Left renal pelvis (tissue), 4 donors: ENCODE results near the gene ZNF592. TPM values are rescaled to one million over a fixed set of nuclear protein-coding genes. Genes with fewer than 3 reads are reported as not detected.
"Not testable (repeated sequence)": the region's sequence is repeated elsewhere in the genome, so short reads cannot be mapped to it uniquely, and the experiment has no call there.

Experiments
- DNase-seq, 4 donors: peaks; one replicate each; pipeline ENCODE4 v3.0.0-alpha.2; 2013; ENCODE audit warnings: low read depth in 4 of 4, low spot score in 3 of 4
- polyA plus RNA-seq, 4 donors: library from polyadenylated mRNA; unstranded; fragments of 120-200 nt; gene quantifications; one replicate each; pipeline ENCODE4 v1.2.1, GENCODE V29; 2013; ENCODE audit not compliant: insufficient read length in 4 of 4

Gene ZNF592, protein sequence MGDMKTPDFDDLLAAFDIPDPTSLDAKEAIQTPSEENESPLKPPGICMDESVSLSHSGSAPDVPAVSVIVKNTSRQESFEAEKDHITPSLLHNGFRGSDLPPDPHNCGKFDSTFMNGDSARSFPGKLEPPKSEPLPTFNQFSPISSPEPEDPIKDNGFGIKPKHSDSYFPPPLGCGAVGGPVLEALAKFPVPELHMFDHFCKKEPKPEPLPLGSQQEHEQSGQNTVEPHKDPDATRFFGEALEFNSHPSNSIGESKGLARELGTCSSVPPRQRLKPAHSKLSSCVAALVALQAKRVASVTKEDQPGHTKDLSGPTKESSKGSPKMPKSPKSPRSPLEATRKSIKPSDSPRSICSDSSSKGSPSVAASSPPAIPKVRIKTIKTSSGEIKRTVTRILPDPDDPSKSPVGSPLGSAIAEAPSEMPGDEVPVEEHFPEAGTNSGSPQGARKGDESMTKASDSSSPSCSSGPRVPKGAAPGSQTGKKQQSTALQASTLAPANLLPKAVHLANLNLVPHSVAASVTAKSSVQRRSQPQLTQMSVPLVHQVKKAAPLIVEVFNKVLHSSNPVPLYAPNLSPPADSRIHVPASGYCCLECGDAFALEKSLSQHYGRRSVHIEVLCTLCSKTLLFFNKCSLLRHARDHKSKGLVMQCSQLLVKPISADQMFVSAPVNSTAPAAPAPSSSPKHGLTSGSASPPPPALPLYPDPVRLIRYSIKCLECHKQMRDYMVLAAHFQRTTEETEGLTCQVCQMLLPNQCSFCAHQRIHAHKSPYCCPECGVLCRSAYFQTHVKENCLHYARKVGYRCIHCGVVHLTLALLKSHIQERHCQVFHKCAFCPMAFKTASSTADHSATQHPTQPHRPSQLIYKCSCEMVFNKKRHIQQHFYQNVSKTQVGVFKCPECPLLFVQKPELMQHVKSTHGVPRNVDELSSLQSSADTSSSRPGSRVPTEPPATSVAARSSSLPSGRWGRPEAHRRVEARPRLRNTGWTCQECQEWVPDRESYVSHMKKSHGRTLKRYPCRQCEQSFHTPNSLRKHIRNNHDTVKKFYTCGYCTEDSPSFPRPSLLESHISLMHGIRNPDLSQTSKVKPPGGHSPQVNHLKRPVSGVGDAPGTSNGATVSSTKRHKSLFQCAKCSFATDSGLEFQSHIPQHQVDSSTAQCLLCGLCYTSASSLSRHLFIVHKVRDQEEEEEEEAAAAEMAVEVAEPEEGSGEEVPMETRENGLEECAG (N-terminal part only)
- polyA plus RNA-seq, result 10 to 100 TPM; 27.2 to 33.4 (median 28.1) TPM

- DNase-seq, result peak in 1 of 4 donors; percentile 42
These were observed at the start of gene ZNF592 for GRCh38 chr15:84748274-84749110. Gene ZNF592 (plus strand): TSS chr15:84748592. CDS start chr15:84782676, 34,084 bp downstream.

DNA sequence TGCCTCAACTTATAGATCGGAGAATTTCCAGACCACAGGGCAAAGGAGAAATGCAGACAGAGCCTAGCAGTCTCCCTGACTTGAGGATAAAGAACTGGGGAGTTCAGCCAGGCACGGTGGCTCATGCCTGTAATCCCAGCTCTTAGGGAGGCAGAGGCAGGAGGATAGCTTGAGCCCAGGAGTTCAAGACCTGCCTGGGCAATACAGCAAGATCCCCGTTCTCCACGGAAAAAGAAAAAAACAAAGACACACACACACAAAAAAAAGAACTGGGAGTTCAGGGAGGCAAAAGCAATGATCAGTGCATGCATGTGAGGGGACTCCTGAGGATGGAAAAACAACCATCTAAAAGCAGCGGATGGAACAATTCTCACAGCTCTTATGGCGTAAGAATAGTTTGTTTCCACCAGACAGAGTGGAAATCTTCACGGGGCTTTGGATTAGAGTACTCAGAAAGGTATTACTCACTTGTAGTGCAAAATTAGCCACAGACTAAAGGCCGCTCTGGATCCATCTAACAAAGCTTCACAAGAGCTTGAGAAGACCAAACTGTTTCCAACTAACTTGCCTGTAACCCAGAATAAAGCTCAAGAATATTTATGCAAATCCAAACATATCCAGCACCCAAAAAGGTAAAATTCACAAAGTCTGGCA, 48.7 kb upstream of the ZNF592 start:
- no peak for DNase-seq

DNA sequence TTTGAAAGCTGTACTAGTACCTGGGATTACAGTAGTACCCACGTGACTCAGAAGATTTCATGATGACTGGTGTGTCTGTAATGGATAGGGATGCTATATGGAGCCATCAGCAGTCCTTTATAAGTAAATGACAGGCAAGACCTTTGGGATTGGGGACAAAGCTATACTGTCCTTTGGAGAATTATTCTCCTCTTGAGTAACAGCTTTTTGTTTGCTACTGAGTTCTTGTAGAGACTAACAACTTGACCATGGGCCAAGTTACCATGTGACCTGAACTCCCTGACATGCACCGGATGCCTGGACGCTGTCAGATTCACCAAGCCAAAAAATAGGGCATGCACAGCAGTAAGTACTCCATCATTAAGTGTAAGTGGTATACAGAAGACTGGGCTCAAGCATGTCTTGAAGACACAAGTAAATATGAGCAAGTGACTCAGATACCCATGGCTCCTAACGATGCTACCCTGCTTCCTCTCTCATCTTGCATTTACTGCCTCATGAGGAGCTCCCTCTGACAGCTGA, 45.4 kb upstream of the ZNF592 start:
- DNase-seq, result no peak

GRCh38 chr15:84703808-84704207, 44.6 kb upstream of the ZNF592 start:
- no peak for DNase-seq

DNA sequence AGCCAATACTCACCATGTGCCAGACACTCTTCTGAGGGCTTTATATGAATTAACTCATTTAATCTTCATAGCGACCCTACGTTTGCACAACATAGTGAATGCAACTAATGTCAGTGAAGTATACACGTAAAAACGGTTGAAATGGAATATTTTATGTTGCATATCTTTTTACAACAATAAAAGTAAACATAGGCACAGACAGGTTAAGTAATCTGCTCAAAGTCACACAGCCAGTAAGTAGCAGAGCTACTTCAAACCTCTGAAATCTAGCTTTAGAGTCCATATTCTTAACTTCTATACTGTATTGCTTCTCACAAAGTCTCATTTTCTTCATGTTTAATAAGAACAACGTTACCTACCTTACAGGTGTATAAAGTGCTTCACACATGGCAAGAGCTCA, 34.0 kb upstream of the ZNF592 start:
- DNase-seq, result no peak

DNA sequence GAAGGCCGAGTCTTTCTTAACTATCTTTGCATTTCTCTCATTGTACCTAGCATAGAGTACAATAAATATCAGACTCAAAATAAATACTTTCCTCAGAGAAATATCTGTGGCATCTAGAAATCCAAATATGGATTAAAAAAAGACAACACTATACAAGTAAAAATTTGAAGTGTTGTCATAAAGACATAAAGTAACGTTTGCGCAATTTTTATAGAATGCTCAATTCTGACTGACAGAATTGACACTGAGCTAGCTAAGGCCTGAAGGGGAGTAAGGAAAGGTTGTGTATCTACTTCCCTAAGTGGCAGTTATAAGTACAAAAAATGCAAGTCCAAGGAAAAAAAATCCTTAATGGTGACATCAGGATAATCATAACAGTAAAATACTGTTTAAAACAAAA, 33.6 kb upstream of the ZNF592 start:
- no peak for DNase-seq

GRCh38 chr15:84715441-84716035, 32.9 kb upstream of the ZNF592 start:
- no peak for DNase-seq

DNA sequence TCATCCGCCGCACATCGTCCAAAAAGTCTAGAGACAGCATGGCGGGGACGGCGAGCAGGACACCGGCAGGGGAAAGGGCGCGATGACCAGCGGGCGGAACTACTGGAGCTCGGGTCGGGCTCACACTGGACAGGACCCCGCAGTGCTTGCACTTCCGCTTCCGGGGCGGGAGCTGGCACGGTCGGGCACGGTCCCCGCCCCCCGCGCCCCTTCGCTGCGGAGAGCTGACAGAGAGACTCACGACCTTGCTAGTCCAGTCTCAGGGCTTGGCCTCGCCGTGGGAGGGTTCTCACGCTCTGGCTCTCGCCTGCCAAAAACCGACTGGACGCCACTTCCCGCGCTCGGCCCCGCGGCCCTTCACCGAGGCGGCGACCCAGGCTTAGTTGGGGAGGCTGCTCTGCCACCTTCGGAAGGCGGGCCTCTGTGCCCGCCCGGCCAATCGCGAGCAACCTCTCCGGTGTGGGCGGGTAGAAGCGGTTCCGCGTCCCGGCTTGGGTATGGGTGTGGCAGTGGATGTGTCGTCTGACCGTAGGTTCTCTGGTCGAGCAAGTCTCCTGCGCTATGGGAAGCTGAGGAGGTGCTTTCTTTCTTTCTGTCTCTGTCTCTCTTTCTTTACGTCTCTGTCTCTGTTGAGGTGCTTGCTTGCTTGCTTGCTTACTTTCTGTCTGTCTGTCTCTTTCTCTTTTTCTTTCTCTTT, 32.2 kb upstream of the ZNF592 start, which contains the start of gene SEC11A:
Gene SEC11A, minus strand, starts transcription at position 104 of the 697 bp plus-strand sequence. Its CDS starts 64 bp downstream, at position 40.
- peak; percentile 83 to 88 (median 85) for DNase-seq

DNA sequence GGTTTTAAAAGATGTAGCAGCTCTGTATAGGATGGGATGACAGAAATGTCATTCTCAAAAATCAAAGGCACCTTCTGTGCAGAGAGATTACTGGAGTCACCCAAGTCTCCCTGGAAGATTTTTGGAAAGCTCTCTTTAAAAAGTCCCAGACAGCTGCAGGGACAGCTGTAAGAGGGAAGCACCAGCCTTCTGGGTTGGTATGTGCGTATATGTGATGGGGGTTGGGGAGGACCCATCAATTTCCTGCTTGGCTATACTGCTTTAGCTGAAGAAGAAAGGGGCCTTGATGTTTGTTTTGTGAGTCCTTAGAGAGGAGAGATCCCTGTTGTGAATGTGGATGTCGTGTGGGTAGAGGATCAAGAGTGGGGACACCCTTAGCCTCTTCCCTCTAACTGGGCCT, 27.0 kb upstream of the ZNF592 start:
- DNase-seq, result no peak

DNA sequence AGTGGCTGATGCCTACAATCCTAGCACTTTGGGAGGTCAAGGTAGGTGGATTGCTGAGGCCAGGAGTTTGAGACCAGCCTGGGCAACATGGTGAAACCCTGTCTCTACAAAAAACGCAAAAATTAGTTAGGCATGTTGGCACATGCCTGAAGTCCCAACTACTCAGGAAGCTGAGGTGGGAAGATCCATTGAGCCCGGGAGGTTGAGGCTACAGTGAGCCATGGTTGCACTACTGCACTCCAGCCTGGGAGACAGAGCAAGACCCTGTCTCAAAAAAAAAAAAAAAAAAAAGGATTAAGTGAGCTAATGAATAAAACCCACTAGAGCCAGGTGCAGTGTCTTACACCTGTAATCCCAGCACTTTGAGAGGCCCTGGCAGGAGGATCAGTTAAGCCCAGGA, 25.8 kb upstream of the ZNF592 start:
- no peak for DNase-seq

- DNase-seq, result no peak
These were observed 23.3 kb upstream of the ZNF592 start for GRCh38 chr15:84725001-84725491.

DNA sequence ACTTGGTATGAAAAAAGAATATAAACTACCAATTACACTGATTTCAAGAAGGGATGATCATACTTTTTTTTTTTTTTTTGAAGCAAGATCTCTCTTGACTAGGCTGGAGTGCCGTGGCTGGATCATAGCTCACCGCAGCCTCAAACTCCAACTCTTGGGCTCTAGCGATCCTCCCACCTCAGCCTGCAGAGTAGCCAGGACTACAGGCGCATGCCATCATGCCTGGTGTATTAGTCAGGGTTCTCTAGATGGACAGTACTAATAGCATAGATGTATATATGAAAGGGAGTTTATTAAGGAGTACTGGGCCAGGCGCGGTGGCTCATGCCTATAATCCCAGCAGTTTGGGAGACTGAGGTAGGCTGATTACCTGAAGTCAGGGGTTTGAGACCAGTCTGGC, 21.0 kb upstream of the ZNF592 start:
- no peak for DNase-seq

GRCh38 chr15:84731774-84732173, 16.6 kb upstream of the ZNF592 start:
- no peak for DNase-seq

DNA sequence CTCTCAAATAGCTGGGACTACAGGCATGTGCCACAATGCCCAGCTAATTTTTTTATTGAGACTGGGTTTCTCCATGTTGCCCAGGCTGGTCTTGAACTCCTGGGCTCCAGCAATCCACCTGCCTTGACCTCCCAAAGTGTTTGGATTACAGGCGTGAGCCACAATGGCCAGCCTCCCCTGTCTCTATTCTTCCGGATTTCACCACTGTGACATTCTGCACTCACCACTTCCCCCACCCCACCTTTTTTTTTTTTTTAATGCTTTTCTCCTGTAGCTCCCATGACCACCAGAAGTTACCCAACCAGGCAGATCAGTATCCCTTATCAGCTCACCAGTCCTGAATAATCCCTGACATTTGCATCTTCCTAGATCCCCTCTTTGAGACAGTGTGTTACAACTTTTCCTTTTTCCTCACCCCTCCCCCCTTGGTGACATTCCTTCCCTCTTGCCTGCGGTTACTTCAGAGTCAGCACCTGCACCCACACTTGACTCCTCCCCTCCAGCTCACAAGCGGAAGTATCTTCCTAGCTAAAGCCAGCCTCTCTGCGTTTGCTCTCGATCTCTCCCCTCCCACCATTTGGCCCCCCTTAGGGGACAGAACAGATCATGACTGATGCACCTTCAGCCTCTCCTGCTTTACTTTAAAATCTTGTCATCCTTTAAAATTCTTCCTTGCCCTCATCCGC, 13.5 kb upstream of the ZNF592 start:
- DNase-seq, result peak in 1 of 4 donors; percentile 62

DNA sequence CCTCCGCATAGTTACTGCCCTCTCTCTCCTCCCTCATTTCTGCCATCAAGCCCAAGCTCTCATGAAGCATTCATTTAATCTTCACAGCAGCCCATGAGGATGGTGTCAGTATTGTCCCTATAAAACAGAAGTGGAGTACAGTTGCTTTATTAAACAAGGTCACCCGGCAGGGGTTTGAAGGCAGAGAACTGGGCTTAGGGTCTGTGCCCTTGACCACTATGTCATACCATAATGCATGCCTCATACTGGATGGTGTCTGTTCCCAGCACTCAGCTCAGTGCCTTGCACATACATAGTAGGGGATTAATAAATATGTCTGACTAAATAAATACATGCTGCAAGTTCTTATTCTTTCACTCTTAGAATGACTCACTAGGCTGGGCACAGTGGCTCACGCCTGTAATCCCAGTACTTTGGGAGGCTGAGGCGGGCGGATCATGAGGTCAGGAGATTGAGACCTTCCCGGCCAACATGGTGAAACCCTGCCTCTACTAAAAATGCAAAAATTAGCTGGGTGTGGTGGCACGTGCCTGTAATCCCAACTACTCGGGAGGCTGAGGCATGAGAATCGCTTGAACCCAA, 12.8 kb upstream of the ZNF592 start:
- not testable (repeated sequence) for DNase-seq

GRCh38 chr15:84736375-84736774, 12.0 kb upstream of the ZNF592 start:
- no peak for DNase-seq

- no peak for DNase-seq
These were observed 11.4 kb upstream of the ZNF592 start for GRCh38 chr15:84737005-84737404.
